PC-9 (cell line): ENCODE measurements around the gene TRAF2. TPM values are rescaled to one million over a fixed set of nuclear protein-coding genes. Genes with fewer than 3 reads are reported as not detected.

Source experiments
- BruUV-seq: library from RNA; stranded (reverse); fragments of 400-500 nt; replicated peaks from 2 replicates; lab custom pipeline; 2021; lab: Mats Ljungman, UMichigan
- CTCF ChIA-PET: fragments of 300-600 bp; sonication (Branson Sonifier 250); formaldehyde crosslinking; loops from one replicate; lab custom pipeline; 2022; ENCODE audit warnings: antibody characterized with exemption; lab: Charles Lee
- POLR2A ChIA-PET: fragments of 300-600 bp; sonication (Branson Sonifier 250); formaldehyde crosslinking; loops from one replicate; lab custom pipeline; 2022; ENCODE audit warnings: antibody characterized with exemption; ENCODE audit not compliant: unreplicated experiment; lab: Charles Lee
- DNase-seq, 2 experiments: peaks; one replicate each; pipeline versions ENCODE4 v3.0.0 to v3.0.0-alpha.2; 2015 to 2022; ENCODE audit warnings: mixed read lengths in 1 of 2
- H2AFZ ChIP-seq: fragments of 200-600 bp; sonication (generic); 2 replicates; pipeline ENCODE4 v1.8.1; 2017; ENCODE audit warnings: antibody characterized with exemption
- H3F3A ChIP-seq: fragments of 200-600 bp; sonication (generic); 2 replicates; pipeline ENCODE4 v1.8.1; 2017; ENCODE audit warnings: antibody characterized with exemption, mild to moderate bottlenecking, low read depth; ENCODE audit not compliant: insufficient read depth
- H3K27ac ChIP-seq: fragments of 200-600 bp; sonication (generic); 2 replicates; pipeline ENCODE4 v1.6.1; 2016; ENCODE audit warnings: mixed run types
- H3K27me3 ChIP-seq: fragments of 200-600 bp; sonication (generic); 2 replicates; pipeline ENCODE4 v1.6.1; 2016; ENCODE audit warnings: low read depth, mixed run types; ENCODE audit not compliant: insufficient read depth
- H3K36me3 ChIP-seq: fragments of 200-600 bp; sonication (generic); 2 replicates; pipeline ENCODE4 v1.6.1; 2016; ENCODE audit warnings: low read depth, mixed run types
- H3K4me1 ChIP-seq: fragments of 200-600 bp; sonication (generic); replicated peaks from 2 replicates; pipeline ENCODE4 v1.6.1; 2016; ENCODE audit warnings: mixed run types; ENCODE audit not compliant: insufficient read depth
- H3K4me2 ChIP-seq: fragments of 200-600 bp; sonication (generic); 2 replicates; pipeline ENCODE4 v1.6.1; 2017; ENCODE audit warnings: mixed run types
- H3K4me3 ChIP-seq: fragments of 200-600 bp; sonication (generic); 2 replicates; pipeline ENCODE4 v1.6.1; 2016; ENCODE audit warnings: mixed run types
- H3K79me2 ChIP-seq: fragments of 200-600 bp; sonication (generic); 2 replicates; pipeline ENCODE4 v1.6.1; 2017; ENCODE audit warnings: low read depth, mixed run types
- H3K9me2 ChIP-seq: fragments of 200-600 bp; sonication (generic); 2 replicates; pipeline ENCODE4 v1.8.1; 2017; ENCODE audit warnings: mild to moderate bottlenecking; ENCODE audit not compliant: insufficient read depth
- H3K9me3 ChIP-seq: fragments of 200-600 bp; sonication (generic); 2 replicates; pipeline ENCODE4 v1.8.1; 2016; ENCODE audit warnings: low read depth; ENCODE audit not compliant: insufficient read depth
- H4K20me1 ChIP-seq: fragments of 200-600 bp; sonication (generic); 2 replicates; pipeline ENCODE4 v1.8.1; 2017; ENCODE audit not compliant: insufficient read depth
- EZH2 ChIP-seq: fragments of 200-600 bp; sonication (generic); IDR thresholded peaks from 2 replicates; pipeline ENCODE4 v1.8.0; 2017; ENCODE audit warnings: antibody characterized with exemption, low read depth
- intact Hi-C: fragments of 100-400 bp; cut with micrococcal nuclease; formaldehyde crosslinking; loops from one replicate; pipeline ENCODE4 v1.10.0; 2022; ENCODE audit not compliant: unreplicated experiment
- total RNA-seq: library from RNA; stranded (reverse); gene quantifications from 2 replicates; pipeline ENCODE4 v1.2.3, GENCODE V29; 2021
- TF ChIP-seq, protein P1 (sequence below): fragments of 200-600 bp; sonication (generic); conservative IDR thresholded peaks from 2 replicates; pipeline ENCODE4 v1.6.1; 2017; ENCODE audit warnings: mixed run types, antibody characterized with exemption, mild to moderate bottlenecking, moderate library complexity

TRAF2 gene
- total RNA-seq, 1 experiment from 2014 or later = 42.7 TPM

GRCh38 chr9:136965771-136966484 is 79.6 kb downstream of the TRAF2 start:
- Histone ChIP-seq H3K9me2 (no peaks in the 10 kb centered on the region), H3K36me3 (no peaks in the 10 kb centered on the region), H3K4me1 (peaks cover 10% of the 10 kb centered on the region), H3K4me2 (no peak overlapping the region), H3K79me2 (no peaks in the 10 kb centered on the region), H4K20me1 (no peaks in the 10 kb centered on the region), H3K27me3 (no peaks in the 10 kb centered on the region), H3K9me3 (no peaks in the 10 kb centered on the region), H3F3A (peaks cover 8% of the 10 kb centered on the region; the same call in 1 of the 2 replicates), H2AFZ (no peak overlapping the region), H3K4me3 (no peak overlapping the region), H3K27ac (no peak overlapping the region)
- no peak for TF ChIP-seq EZH2
- TF ChIP-seq, protein P1, sequence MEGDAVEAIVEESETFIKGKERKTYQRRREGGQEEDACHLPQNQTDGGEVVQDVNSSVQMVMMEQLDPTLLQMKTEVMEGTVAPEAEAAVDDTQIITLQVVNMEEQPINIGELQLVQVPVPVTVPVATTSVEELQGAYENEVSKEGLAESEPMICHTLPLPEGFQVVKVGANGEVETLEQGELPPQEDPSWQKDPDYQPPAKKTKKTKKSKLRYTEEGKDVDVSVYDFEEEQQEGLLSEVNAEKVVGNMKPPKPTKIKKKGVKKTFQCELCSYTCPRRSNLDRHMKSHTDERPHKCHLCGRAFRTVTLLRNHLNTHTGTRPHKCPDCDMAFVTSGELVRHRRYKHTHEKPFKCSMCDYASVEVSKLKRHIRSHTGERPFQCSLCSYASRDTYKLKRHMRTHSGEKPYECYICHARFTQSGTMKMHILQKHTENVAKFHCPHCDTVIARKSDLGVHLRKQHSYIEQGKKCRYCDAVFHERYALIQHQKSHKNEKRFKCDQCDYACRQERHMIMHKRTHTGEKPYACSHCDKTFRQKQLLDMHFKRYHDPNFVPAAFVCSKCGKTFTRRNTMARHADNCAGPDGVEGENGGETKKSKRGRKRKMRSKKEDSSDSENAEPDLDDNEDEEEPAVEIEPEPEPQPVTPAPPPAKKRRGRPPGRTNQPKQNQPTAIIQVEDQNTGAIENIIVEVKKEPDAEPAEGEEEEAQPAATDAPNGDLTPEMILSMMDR = no peak
- ChIA-PET POLR2A (no interaction called here), CTCF (no interaction called here)
- no TSS peak for BruUV-seq
- no peak for DNase-seq
- intact Hi-C loops = no loop called here

- no peak for DNase-seq
- BruUV-seq = no TSS peak
- H3K9me3 ChIP-seq = no peaks in the 10 kb centered on the region
- no peak overlapping the region for H3K4me3 ChIP-seq
- no peaks in the 10 kb centered on the region for H3K9me2 ChIP-seq
- H4K20me1 ChIP-seq = no peaks in the 10 kb centered on the region
- ChIA-PET POLR2A (interaction anchor here (0.6 kb wide), 2 partner anchors 23 to 96 kb away, joined by 3 to 17 read pairs; no protein-coding TSS in a partner anchor), CTCF (no interaction called here)
- no peaks in the 10 kb centered on the region for H3K36me3 ChIP-seq
- TF ChIP-seq EZH2 = no peak
- TF ChIP-seq, protein P1 = no peak
- H3K27me3 ChIP-seq = no peaks in the 10 kb centered on the region
- no peak overlapping the region for H2AFZ ChIP-seq
- no peak overlapping the region for H3K4me2 ChIP-seq
- H3K4me1 ChIP-seq = peaks cover 10% of the 10 kb centered on the region
- H3K27ac ChIP-seq = no peak overlapping the region
- no peaks in the 10 kb centered on the region for H3K79me2 ChIP-seq
- intact Hi-C loops = no loop called here
- no peaks in the 10 kb centered on the region for H3F3A ChIP-seq
Measured at GRCh38 chr9:136968333-136969127, 82.2 kb downstream of the TRAF2 start.

DNA sequence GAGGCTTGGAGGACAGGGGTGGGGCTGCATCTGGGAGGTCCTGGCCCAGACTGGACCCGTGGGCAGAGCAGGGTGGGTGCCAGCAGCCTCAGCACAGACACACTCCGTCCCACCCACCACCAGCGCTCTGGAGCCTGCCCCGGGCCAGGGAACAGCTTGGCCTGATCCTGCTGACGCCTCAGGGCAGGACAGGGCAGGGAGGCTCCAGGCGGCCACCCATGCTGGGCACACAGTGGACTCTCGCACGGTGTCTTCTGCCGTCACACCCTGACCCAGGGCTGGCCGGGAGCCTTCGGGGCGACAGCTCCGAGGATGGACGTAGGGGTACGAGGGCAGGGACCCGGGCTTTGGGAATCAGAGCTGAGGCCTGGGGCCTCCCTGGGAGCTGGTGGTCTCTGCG is 82.8 kb downstream of the TRAF2 start:
- no peak overlapping the region for H3K27ac ChIP-seq
- no peaks in the 10 kb centered on the region for H3K9me3 ChIP-seq
- H4K20me1 ChIP-seq = no peaks in the 10 kb centered on the region
- no peak overlapping the region for H2AFZ ChIP-seq
- no peak for DNase-seq
- no peak for TF ChIP-seq EZH2
- TF ChIP-seq, protein P1 = no peak
- no peaks in the 10 kb centered on the region for H3F3A ChIP-seq
- H3K27me3 ChIP-seq = no peaks in the 10 kb centered on the region
- no peak overlapping the region for H3K4me3 ChIP-seq
- H3K79me2 ChIP-seq = no peaks in the 10 kb centered on the region
- no peaks in the 10 kb centered on the region for H3K9me2 ChIP-seq
- H3K4me2 ChIP-seq = no peak overlapping the region
- H3K4me1 ChIP-seq = peaks cover 8% of the 10 kb centered on the region
- intact Hi-C loops = no loop called here
- CTCF ChIA-PET = no interaction called here
- POLR2A ChIA-PET = interaction anchor here (0.6 kb wide), 1 partner anchor 95 kb away, joined by 3 read pairs; no protein-coding TSS in a partner anchor
- no peaks in the 10 kb centered on the region for H3K36me3 ChIP-seq
- no TSS peak for BruUV-seq
